Measurements from ENCODE around the gene FERMT1. TPM values are rescaled to one million over a fixed set of nuclear protein-coding genes. Genes with fewer than 3 reads are reported as not detected.

FERMT1 gene
- total RNA-seq, 1 donor from 2014 or later = 60.6 TPM

DNA sequence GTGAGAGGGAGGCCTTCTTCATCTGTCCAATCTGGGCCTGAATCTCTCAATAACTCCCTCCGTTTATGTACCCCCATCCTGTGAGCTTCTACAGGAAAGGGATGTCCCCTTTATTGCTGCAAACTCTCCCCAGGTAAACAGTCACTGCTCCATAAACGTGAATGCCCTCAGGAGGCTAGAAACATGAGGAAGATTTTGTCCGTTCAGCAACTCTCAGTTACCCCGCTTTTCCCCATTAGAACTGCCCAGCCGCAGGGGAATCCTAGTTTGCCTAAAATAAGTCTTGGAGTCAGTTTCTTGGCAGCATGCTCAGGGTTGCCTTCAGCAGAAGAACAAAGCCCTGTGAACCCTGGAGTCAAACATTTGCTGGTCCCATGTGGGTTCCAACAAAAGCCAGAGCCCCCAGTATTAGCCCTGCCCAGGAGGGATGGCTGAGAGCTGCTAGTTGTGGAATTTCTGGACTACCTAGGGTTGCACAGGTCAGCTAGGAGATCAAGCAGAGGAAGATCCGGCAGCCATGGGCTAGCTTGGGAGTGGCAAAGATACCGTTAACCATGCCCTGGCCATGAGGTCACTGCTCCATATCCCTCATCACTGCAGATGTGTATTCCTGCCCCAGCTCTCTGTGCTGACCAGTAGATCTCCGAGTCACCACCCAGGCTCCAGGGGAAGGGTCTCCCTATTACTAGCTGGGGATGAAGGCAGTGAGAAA lies 69.6 kb downstream of the FERMT1 start:
- no peak overlapping the region for H3K4me3 ChIP-seq (ENCODE audit: low read depth, low read length)
- TF ChIP-seq, protein P1, sequence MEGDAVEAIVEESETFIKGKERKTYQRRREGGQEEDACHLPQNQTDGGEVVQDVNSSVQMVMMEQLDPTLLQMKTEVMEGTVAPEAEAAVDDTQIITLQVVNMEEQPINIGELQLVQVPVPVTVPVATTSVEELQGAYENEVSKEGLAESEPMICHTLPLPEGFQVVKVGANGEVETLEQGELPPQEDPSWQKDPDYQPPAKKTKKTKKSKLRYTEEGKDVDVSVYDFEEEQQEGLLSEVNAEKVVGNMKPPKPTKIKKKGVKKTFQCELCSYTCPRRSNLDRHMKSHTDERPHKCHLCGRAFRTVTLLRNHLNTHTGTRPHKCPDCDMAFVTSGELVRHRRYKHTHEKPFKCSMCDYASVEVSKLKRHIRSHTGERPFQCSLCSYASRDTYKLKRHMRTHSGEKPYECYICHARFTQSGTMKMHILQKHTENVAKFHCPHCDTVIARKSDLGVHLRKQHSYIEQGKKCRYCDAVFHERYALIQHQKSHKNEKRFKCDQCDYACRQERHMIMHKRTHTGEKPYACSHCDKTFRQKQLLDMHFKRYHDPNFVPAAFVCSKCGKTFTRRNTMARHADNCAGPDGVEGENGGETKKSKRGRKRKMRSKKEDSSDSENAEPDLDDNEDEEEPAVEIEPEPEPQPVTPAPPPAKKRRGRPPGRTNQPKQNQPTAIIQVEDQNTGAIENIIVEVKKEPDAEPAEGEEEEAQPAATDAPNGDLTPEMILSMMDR (IDR thresholded peaks at IDR 0.05; ENCODE audit: insufficient read depth, low read length, severe bottlenecking) = no peak
- H3K27me3 ChIP-seq (ENCODE audit: control insufficient read depth, insufficient read depth, low read length) = no peaks in the 10 kb centered on the region
- FAIRE-seq (no peak), DNase-seq (ENCODE audit: low read depth) (no peak)
- H3K36me3 ChIP-seq (ENCODE audit: control insufficient read depth, insufficient read depth, low read length) = no peaks in the 10 kb centered on the region

DNA sequence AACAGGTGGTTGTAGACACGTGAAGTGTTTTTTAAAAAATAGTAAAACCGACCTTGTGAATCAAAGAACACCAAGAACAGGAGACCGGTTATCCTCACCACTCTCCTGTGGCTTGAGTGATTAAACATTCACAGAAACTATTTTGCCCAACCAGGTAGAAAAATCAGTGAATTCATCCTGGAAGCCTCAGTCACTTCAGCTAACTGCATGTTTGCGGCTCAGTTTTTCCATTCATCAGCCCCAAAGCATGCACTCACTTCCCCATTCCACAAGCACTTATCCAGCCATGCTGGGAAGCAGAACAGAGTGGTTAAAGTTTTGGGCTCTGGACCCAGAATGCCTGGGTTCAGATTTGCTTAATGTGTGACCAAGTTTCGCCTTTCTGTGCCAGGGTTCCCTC lies 71.3 kb downstream of the FERMT1 start:
- FAIRE-seq (no peak), DNase-seq (ENCODE audit: low read depth) (peak; percentile 72)
- H3K36me3 ChIP-seq (ENCODE audit: control insufficient read depth, insufficient read depth, low read length) = no peaks in the 10 kb centered on the region
- no peak overlapping the region for H3K4me3 ChIP-seq (ENCODE audit: low read depth, low read length)
- H3K27me3 ChIP-seq (ENCODE audit: control insufficient read depth, insufficient read depth, low read length) = no peaks in the 10 kb centered on the region
- TF ChIP-seq, protein P1 (IDR thresholded peaks at IDR 0.05; ENCODE audit: insufficient read depth, low read length, severe bottlenecking) = no peak

DNA sequence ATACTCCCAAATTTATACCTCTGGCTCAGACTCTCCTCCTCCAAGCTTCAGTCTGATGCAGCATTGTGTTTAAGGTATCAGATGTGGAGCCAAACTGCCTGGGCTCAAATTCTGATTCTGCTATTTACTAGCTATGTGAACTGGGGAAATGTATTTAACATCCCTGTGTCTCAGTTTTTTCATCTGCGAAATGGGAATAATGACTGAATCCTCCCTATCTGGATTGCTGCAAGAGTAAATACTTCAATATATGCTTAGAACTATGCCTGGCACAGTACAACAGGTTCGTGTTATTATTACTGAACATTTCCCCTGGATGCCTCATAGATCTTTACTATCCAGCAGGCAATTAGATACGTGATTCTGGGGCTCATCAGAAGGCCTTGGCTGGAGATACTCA lies 74.4 kb downstream of the FERMT1 start:
- Histone ChIP-seq H3K36me3 (ENCODE audit: control insufficient read depth, insufficient read depth, low read length) (no peaks in the 10 kb centered on the region), H3K27me3 (ENCODE audit: control insufficient read depth, insufficient read depth, low read length) (no peaks in the 10 kb centered on the region), H3K4me3 (ENCODE audit: low read depth, low read length) (no peak overlapping the region)
- DNase-seq (ENCODE audit: low read depth) (no peak), FAIRE-seq (no peak)
- TF ChIP-seq, protein P1 (IDR thresholded peaks at IDR 0.05; ENCODE audit: insufficient read depth, low read length, severe bottlenecking) = no peak

DNA sequence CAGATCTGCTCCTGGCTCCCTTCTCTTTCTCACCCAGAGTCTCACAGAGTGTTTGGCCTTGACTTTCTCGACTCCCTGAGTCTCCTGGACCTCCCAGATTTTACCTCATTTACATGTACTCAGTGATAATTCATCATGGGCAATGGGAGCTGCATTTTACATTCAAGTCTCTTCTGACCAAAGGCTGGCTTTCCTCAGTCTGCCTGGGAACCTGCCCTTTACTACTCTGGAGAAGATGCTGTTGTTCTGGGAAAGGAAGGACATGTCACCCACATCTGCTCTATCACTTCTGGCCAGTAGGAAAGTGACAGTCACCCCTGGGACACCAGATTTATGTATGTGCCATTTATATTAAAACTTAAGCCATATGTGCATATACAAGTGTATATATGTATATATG lies 76.4 kb downstream of the FERMT1 start:
- TF ChIP-seq, protein P1 (IDR thresholded peaks at IDR 0.05; ENCODE audit: insufficient read depth, low read length, severe bottlenecking) = no peak
- Histone ChIP-seq H3K4me3 (ENCODE audit: low read depth, low read length) (no peak overlapping the region), H3K27me3 (ENCODE audit: control insufficient read depth, insufficient read depth, low read length) (no peaks in the 10 kb centered on the region), H3K36me3 (ENCODE audit: control insufficient read depth, insufficient read depth, low read length) (peaks cover 5% of the 10 kb centered on the region)
- DNase-seq (ENCODE audit: low read depth) (no peak), FAIRE-seq (no peak)

DNA sequence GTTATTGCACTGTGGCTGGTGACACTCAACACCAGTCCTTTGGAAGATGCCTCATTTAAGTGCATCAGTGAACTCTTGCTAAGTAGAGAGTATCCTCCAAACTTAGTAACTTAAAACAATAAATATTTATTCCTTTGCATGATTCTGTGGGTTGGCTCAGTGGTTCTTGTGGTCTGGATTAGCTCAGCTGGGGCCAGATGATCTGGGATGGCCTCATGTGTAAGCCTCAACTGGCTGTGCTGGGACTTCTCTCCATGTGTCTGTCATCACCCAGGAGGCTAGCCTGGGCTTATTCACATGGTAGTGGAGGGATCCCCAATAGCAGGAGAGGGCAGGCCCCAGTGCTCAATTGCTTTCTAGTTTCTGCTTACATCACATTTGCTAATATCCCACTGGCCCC lies 77.3 kb downstream of the FERMT1 start:
- no peak for FAIRE-seq
- TF ChIP-seq, protein P1 (IDR thresholded peaks at IDR 0.05; ENCODE audit: insufficient read depth, low read length, severe bottlenecking) = no peak
- no peak for DNase-seq (ENCODE audit: low read depth)
- H3K27me3 ChIP-seq (ENCODE audit: control insufficient read depth, insufficient read depth, low read length) = no peaks in the 10 kb centered on the region
- H3K4me3 ChIP-seq (ENCODE audit: low read depth, low read length) = no peak overlapping the region
- H3K36me3 ChIP-seq (ENCODE audit: control insufficient read depth, insufficient read depth, low read length) = peaks cover 7% of the 10 kb centered on the region

DNA sequence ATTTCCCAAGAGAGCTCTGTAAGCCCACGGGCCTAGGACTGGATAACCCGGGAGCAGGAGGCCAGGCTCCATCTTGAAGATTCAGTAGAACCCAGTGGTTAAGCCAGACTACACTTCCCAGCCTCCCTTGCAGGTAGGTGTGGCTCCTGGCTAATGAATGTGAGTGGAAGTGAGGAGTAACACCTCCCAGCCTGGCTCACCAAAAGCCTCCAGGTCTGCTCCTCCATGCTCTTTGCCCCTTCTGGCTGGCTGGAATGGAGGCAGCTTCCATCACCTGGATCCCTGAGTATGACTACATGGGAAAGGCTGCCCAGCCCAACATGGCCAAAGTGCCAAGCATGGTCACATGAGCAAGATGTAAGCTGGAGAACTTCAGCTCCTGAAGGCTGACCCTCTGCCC lies 78.7 kb downstream of the FERMT1 start:
- H3K36me3 ChIP-seq (ENCODE audit: control insufficient read depth, insufficient read depth, low read length) = peaks cover 7% of the 10 kb centered on the region
- FAIRE-seq = no peak
- TF ChIP-seq, protein P1 (IDR thresholded peaks at IDR 0.05; ENCODE audit: insufficient read depth, low read length, severe bottlenecking) = no peak
- no peaks in the 10 kb centered on the region for H3K27me3 ChIP-seq (ENCODE audit: control insufficient read depth, insufficient read depth, low read length)
- no peak overlapping the region for H3K4me3 ChIP-seq (ENCODE audit: low read depth, low read length)
- DNase-seq (ENCODE audit: low read depth) = no peak
